ENCODE measurements around the gene CFAP161. TPM values are rescaled to one million over a fixed set of nuclear protein-coding genes. Genes with fewer than 3 reads are reported as not detected.
A peak's percentile ranks its signal among the peaks of the same experiment; 100 is the strongest.

CFAP161 gene
- total RNA-seq, 1 experiment from 2014 or later = not detected

GRCh38 chr15:81151389-81151788 is 17.3 kb downstream of the CFAP161 start:
- Mint-ChIP-seq H3K4me3 (ENCODE audit: unreplicated experiment) (no peak overlapping the region), H3K9me3 (ENCODE audit: unreplicated experiment) (no peaks in the 10 kb centered on the region), H3K36me3 (ENCODE audit: insufficient read depth, unreplicated experiment) (no peaks in the 10 kb centered on the region), H3K27me3 (ENCODE audit: insufficient read depth, unreplicated experiment) (no peaks in the 10 kb centered on the region), H3K27ac (ENCODE audit: low read depth, unreplicated experiment) (no peak overlapping the region), H3K4me1 (ENCODE audit: insufficient read depth, unreplicated experiment) (peaks cover 14% of the 10 kb centered on the region)
- no peak for TF ChIP-seq CTCF (IDR thresholded peaks at IDR 0.05; ENCODE audit: unreplicated experiment)
- no peak for DNase-seq (ENCODE audit: unreplicated experiment)
- CTCF ChIA-PET = interaction anchor here (0.7 to 18.4 kb wide), 3 partner anchors 44 to 115 kb away, joined by 3 to 271 read pairs (median 6); no protein-coding TSS in a partner anchor
- POLR2A ChIA-PET = no interaction called here
- BruUV-seq (replicated peaks) = no TSS peak
- intact Hi-C loops (cut with micrococcal nuclease) = no loop called here

GRCh38 chr15:81152339-81152738 is 18.3 kb downstream of the CFAP161 start:
- H3K4me1 Mint-ChIP-seq (ENCODE audit: insufficient read depth, unreplicated experiment) = peaks cover 23% of the 10 kb centered on the region
- no TSS peak for BruUV-seq (replicated peaks)
- H3K27ac Mint-ChIP-seq (ENCODE audit: low read depth, unreplicated experiment) = no peak overlapping the region
- no peak overlapping the region for H3K4me3 Mint-ChIP-seq (ENCODE audit: unreplicated experiment)
- no peaks in the 10 kb centered on the region for H3K36me3 Mint-ChIP-seq (ENCODE audit: insufficient read depth, unreplicated experiment)
- intact Hi-C loops (cut with micrococcal nuclease) = no loop called here
- TF ChIP-seq CTCF (IDR thresholded peaks at IDR 0.05; ENCODE audit: unreplicated experiment) = no peak
- CTCF ChIA-PET = interaction anchor here (0.7 to 18.4 kb wide), 7 partner anchors 9 to 114 kb away, joined by 3 to 271 read pairs (median 4); no protein-coding TSS in a partner anchor
- H3K9me3 Mint-ChIP-seq (ENCODE audit: unreplicated experiment) = no peaks in the 10 kb centered on the region
- POLR2A ChIA-PET = interaction anchor here (0.7 to 0.9 kb wide), 3 partner anchors 17 to 114 kb away, joined by 3 read pairs; no protein-coding TSS in a partner anchor
- H3K27me3 Mint-ChIP-seq (ENCODE audit: insufficient read depth, unreplicated experiment) = no peaks in the 10 kb centered on the region
- no peak for DNase-seq (ENCODE audit: unreplicated experiment)

- Mint-ChIP-seq H3K27me3 (ENCODE audit: insufficient read depth, unreplicated experiment) (no peaks in the 10 kb centered on the region), H3K27ac (ENCODE audit: low read depth, unreplicated experiment) (no peak overlapping the region), H3K4me1 (ENCODE audit: insufficient read depth, unreplicated experiment) (peaks cover 28% of the 10 kb centered on the region), H3K9me3 (ENCODE audit: unreplicated experiment) (no peaks in the 10 kb centered on the region), H3K36me3 (ENCODE audit: insufficient read depth, unreplicated experiment) (no peaks in the 10 kb centered on the region), H3K4me3 (ENCODE audit: unreplicated experiment) (no peak overlapping the region)
- BruUV-seq (replicated peaks) = no TSS peak
- ChIA-PET POLR2A (interaction anchor here (0.7 to 0.9 kb wide), 3 partner anchors 18 to 114 kb away, joined by 3 read pairs; no protein-coding TSS in a partner anchor), CTCF (interaction anchor here (0.7 to 18.4 kb wide), 8 partner anchors 10 to 367 kb away, joined by 3 to 271 read pairs (median 4); no protein-coding TSS in a partner anchor)
- no peak for TF ChIP-seq CTCF (IDR thresholded peaks at IDR 0.05; ENCODE audit: unreplicated experiment)
- no peak for DNase-seq (ENCODE audit: unreplicated experiment)
- intact Hi-C loops (cut with micrococcal nuclease) = no loop called here
Observed at GRCh38 chr15:81152799-81153198, 18.7 kb downstream of the CFAP161 start.

- ChIA-PET CTCF (interaction anchor here (0.6 to 18.4 kb wide), 32 partner anchors 7 to 899 kb away, joined by 3 to 271 read pairs (median 3); no protein-coding TSS in a partner anchor), POLR2A (interaction anchor here (0.6 to 2.5 kb wide), 5 partner anchors 39 to 111 kb away, joined by 3 to 6 read pairs (median 4); no protein-coding TSS in a partner anchor)
- no peaks in the 10 kb centered on the region for H3K27me3 Mint-ChIP-seq (ENCODE audit: insufficient read depth, unreplicated experiment)
- H3K4me3 Mint-ChIP-seq (ENCODE audit: unreplicated experiment) = no peak overlapping the region
- no peaks in the 10 kb centered on the region for H3K9me3 Mint-ChIP-seq (ENCODE audit: unreplicated experiment)
- BruUV-seq (replicated peaks) = no TSS peak
- peak; percentile 76 for DNase-seq (ENCODE audit: unreplicated experiment)
- TF ChIP-seq CTCF (IDR thresholded peaks at IDR 0.05; ENCODE audit: unreplicated experiment) = peak; percentile 70
- H3K27ac Mint-ChIP-seq (ENCODE audit: low read depth, unreplicated experiment) = no peak overlapping the region
- H3K4me1 Mint-ChIP-seq (ENCODE audit: insufficient read depth, unreplicated experiment) = peaks cover 32% of the 10 kb centered on the region
- H3K36me3 Mint-ChIP-seq (ENCODE audit: insufficient read depth, unreplicated experiment) = no peaks in the 10 kb centered on the region
- intact Hi-C loops (cut with micrococcal nuclease) = loop anchor here (1.0 to 5.0 kb wide), 4 partner anchors 49 to 247 kb away; no protein-coding TSS in a partner anchor
Observed at GRCh38 chr15:81155375-81156218, 21.5 kb downstream of the CFAP161 start.

Data from MCF 10A (cell line).